HL-60 (cell line): ENCODE data around the gene CFAP73.

Experiments used
- DNase-seq, 2 experiments: peaks; one replicate each; pipeline ENCODE4 v3.0.0-alpha.2; 2010 to 2020; ENCODE audit warnings: low read depth in 1 of 2, low spot score in 1 of 2
- H3K27ac ChIP-seq: fragments of 250-450 bp; sonication (Bioruptor Pico); replicated peaks from 2 replicates; pipeline ENCODE4 v1.5.1; 2020; ENCODE audit warnings: mild to moderate bottlenecking, moderate library complexity
- H3K27me3 ChIP-seq: fragments of 250-450 bp; sonication (Bioruptor Pico); 2 replicates; pipeline ENCODE4 v1.5.1; 2021; ENCODE audit warnings: mild to moderate bottlenecking, moderate library complexity; ENCODE audit not compliant: insufficient read depth, poor library complexity, severe bottlenecking
- H3K4me3 ChIP-seq: replicated peaks from 2 replicates; pipeline ENCODE4 v1.5.1; 2011; ENCODE audit warnings: mild to moderate bottlenecking, control low read depth, low read length; ENCODE audit not compliant: insufficient read depth
- CTCF ChIP-seq: IDR thresholded peaks from one replicate; pipeline ENCODE4 v1.5.1; 2011; ENCODE audit warnings: low read length, control low read depth, inconsistent platforms; ENCODE audit not compliant: insufficient read depth
- GABPA ChIP-seq: IDR thresholded peaks from 2 replicates; pipeline ENCODE4 v1.6.1; 2012; ENCODE audit warnings: low read depth
- POLR2AphosphoS5 ChIP-seq: IDR thresholded peaks from 2 replicates; pipeline ENCODE4 v1.6.1; 2012; ENCODE audit warnings: low read depth
- REST ChIP-seq: IDR thresholded peaks from 2 replicates; pipeline ENCODE4 v1.6.1; 2012; ENCODE audit warnings: low read depth; ENCODE audit not compliant: insufficient replicate concordance
- SPI1 ChIP-seq: IDR thresholded peaks from 2 replicates; pipeline ENCODE4 v1.6.1; 2012; ENCODE audit warnings: low read depth, mild to moderate bottlenecking, borderline replicate concordance
- long read RNA-seq: library from polyadenylated mRNA; unstranded; transcript quantifications from one replicate; pipeline ENCODE4 v2.0.0, GENCODE V29; 2020

The CFAP73 gene
- long read RNA-seq, partial matches to known transcripts = 0 of 1 reads
- long read RNA-seq, other reads (novel, unspliced or antisense) = 1 of 1 reads

GRCh38 chr12:113149361-113150150 is at the start of gene CFAP73:
Gene CFAP73, plus strand, starts transcription at chr12:113149724. Its CDS starts 134 bp downstream, at chr12:113149858.
- Histone ChIP-seq H3K27me3 (no peaks in the 10 kb centered on the region), H3K27ac (no peak within 1 kb of the TSS), H3K4me3 (no peak within 1 kb of the TSS)
- TF ChIP-seq SPI1 (no peak), REST (no peak), CTCF (no peak), GABPA (no peak), POLR2AphosphoS5 (no peak)
- DNase-seq = peak in 1 of 2 experiments; percentile 39

GRCh38 chr12:113099764-113100163 is 49.8 kb upstream of the CFAP73 start:
- Histone ChIP-seq H3K27ac (no peak overlapping the region), H3K4me3 (no peak overlapping the region), H3K27me3 (no peaks in the 10 kb centered on the region)
- no peak for DNase-seq
- TF ChIP-seq REST (no peak), SPI1 (no peak), GABPA (no peak), CTCF (no peak)

- no peak overlapping the region for H3K27ac ChIP-seq
- TF ChIP-seq REST (no peak), POLR2AphosphoS5 (no peak)
- no peak for DNase-seq
- no peak overlapping the region for H3K4me3 ChIP-seq
- H3K27me3 ChIP-seq = no peaks in the 10 kb centered on the region
Observed at GRCh38 chr12:113101751-113102150, 47.8 kb upstream of the CFAP73 start.
